Activated CD4-positive, alpha-beta T cell treated with anti-CD3 and anti-CD28 coated beads, Interleukin-2, amount 10 ng/mL, durations not matched to agents 7 days and 5 days (primary cell): ENCODE data around the gene STXBP3. TPM values are rescaled to one million over a fixed set of nuclear protein-coding genes. Genes with fewer than 3 reads are reported as not detected.

Experiments used
- CTCF ChIA-PET: fragments of 350-600 bp; sonication (Branson Sonifier 250); formaldehyde crosslinking; loops from one replicate; lab custom pipeline; 2021; ENCODE audit warnings: antibody characterized with exemption; lab: Charles Lee
- POLR2A ChIA-PET: fragments of 350-600 bp; sonication (Branson Sonifier 250); formaldehyde crosslinking; loops from one replicate; lab custom pipeline; 2021; ENCODE audit warnings: antibody characterized with exemption; lab: Charles Lee
- DNase-seq: peaks from one replicate; pipeline ENCODE4 v3.0.0-alpha.2; 2020
- H3K27ac Mint-ChIP-seq: one replicate; pipeline ENCODE4 v1.8.0; 2021; ENCODE audit warnings: mild to moderate bottlenecking, moderate library complexity, mixed read lengths
- H3K27me3 Mint-ChIP-seq: one replicate; pipeline ENCODE4 v1.8.0; 2021; ENCODE audit warnings: mixed read lengths
- H3K36me3 Mint-ChIP-seq: one replicate; pipeline ENCODE4 v1.8.0; 2021; ENCODE audit warnings: low read depth, mixed read lengths
- H3K4me1 Mint-ChIP-seq: one replicate; pipeline ENCODE4 v1.8.0; 2021; ENCODE audit warnings: mixed read lengths
- H3K4me3 Mint-ChIP-seq: one replicate; pipeline ENCODE4 v1.8.0; 2021; ENCODE audit warnings: mild to moderate bottlenecking, moderate library complexity, mixed read lengths
- H3K9me3 Mint-ChIP-seq: one replicate; pipeline ENCODE4 v1.8.0; 2021; ENCODE audit warnings: mixed read lengths
- total RNA-seq, 2 experiments: library from RNA; stranded (reverse); gene quantifications; one replicate each; pipeline ENCODE4 v1.2.3, GENCODE V29; 2021

The STXBP3 gene
- total RNA-seq, 2 experiments from 2014 or later: 49.8 to 55.3 TPM

GRCh38 chr1:108716437-108717230 is 29.8 kb upstream of the STXBP3 start:
- no peak overlapping the region for H3K4me3 Mint-ChIP-seq
- H3K27ac Mint-ChIP-seq: no peak overlapping the region
- POLR2A ChIA-PET: no interaction called here
- CTCF ChIA-PET: interaction anchor here (1.2 to 1.9 kb wide), 3 partner anchors 12 to 24 kb away, joined by 4 to 6 read pairs (median 6); partner anchors contain the start of gene PRPF38B
- DNase-seq: no peak
- no peaks in the 10 kb centered on the region for H3K4me1 Mint-ChIP-seq
- peaks cover 17% of the 10 kb centered on the region for H3K27me3 Mint-ChIP-seq
- H3K9me3 Mint-ChIP-seq: no peaks in the 10 kb centered on the region
- no peaks in the 10 kb centered on the region for H3K36me3 Mint-ChIP-seq

DNA sequence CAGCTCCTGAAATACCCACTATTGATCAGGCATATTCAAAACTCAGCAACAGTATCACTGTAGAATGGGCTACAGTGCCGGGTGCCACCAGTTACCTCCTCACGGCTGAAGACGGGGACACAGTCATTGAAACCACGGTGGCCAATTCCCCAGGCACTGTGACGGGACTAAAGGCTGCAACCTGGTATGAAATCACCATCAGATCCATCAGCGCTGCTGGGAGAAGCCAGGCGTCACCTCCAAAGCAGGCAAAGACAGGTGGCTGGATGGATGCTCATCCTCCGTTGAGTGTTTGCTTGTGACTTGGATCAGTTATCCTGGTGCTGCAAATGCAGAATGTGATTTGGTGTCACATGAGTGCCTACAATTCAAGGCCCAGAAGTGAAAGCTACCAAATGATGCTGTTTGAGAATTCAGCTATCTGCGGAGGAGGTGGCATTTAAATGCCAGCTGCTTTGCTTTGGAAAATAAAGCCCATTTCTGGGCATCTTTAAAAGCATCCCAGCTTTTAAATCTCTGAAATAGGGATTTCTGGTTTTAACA is 28.6 kb upstream of the STXBP3 start:
- Mint-ChIP-seq H3K4me1 (no peaks in the 10 kb centered on the region), H3K36me3 (no peaks in the 10 kb centered on the region), H3K4me3 (no peak overlapping the region), H3K27me3 (peaks cover 12% of the 10 kb centered on the region), H3K27ac (no peak overlapping the region), H3K9me3 (no peaks in the 10 kb centered on the region)
- CTCF ChIA-PET: interaction anchor here (1.2 to 2.1 kb wide), 3 partner anchors 9 to 13 kb away, joined by 4 to 8 read pairs (median 6); no protein-coding TSS in a partner anchor
- no peak for DNase-seq
- POLR2A ChIA-PET: no interaction called here

DNA sequence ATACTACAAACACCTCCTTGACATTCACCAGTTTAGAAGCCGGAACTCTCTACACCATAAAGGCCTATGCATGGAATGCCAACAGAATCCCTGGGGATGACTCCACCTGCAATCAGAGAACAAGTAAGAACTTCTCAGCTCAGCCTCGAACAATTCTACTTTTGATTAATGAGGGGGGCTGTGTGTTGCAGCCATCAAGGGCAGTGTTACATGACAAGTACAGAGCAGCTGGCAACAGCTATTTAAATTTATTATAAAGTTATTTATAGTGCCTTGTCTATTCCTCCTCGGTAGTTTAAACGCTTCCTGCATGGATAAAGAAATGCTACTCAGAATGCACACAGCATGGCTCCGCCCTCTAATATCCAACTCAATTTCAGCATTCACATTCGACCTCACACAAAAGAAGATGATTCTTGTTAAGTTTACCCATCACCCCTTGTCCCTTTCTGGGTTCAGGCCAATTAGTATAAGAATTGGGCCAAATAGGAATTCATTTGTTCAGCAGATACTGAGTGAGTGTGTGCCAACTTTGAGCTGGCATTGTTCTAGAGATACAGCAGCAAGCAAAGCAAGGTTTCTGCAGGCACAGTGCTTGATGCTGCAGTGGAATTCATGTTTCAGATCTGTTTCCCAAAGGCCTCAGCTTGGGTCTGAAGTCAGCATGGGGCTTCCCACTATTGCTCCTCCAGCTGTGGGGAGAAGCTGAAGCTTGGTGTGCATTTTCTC is 27.4 kb upstream of the STXBP3 start:
- Mint-ChIP-seq H3K9me3 (no peaks in the 10 kb centered on the region), H3K4me3 (no peak overlapping the region), H3K27me3 (peaks cover 9% of the 10 kb centered on the region), H3K4me1 (no peaks in the 10 kb centered on the region), H3K27ac (no peak overlapping the region), H3K36me3 (no peaks in the 10 kb centered on the region)
- DNase-seq: no peak
- POLR2A ChIA-PET: interaction anchor here (0.6 kb wide), 1 partner anchor 29 kb away, joined by 3 read pairs; no protein-coding TSS in a partner anchor
- CTCF ChIA-PET: interaction anchor here (0.7 to 2.1 kb wide), 3 partner anchors 10 to 121 kb away, joined by 3 to 8 read pairs (median 4); partner anchors contain the start of gene PRPF38B

- ChIA-PET POLR2A (no interaction called here), CTCF (interaction anchor here (1.6 to 2.1 kb wide), 2 partner anchors 11 to 28 kb away, joined by 4 to 8 read pairs; partner anchors contain the start of gene PRPF38B)
- H3K4me3 Mint-ChIP-seq: no peak overlapping the region
- H3K27ac Mint-ChIP-seq: no peak overlapping the region
- H3K36me3 Mint-ChIP-seq: no peaks in the 10 kb centered on the region
- H3K27me3 Mint-ChIP-seq: peaks cover 9% of the 10 kb centered on the region
- no peaks in the 10 kb centered on the region for H3K9me3 Mint-ChIP-seq
- no peaks in the 10 kb centered on the region for H3K4me1 Mint-ChIP-seq
- no peak for DNase-seq
Measured at GRCh38 chr1:108719656-108720435, 26.6 kb upstream of the STXBP3 start.

- Mint-ChIP-seq H3K4me1 (no peaks in the 10 kb centered on the region), H3K4me3 (no peak overlapping the region), H3K9me3 (no peaks in the 10 kb centered on the region), H3K27ac (no peak overlapping the region), H3K36me3 (no peaks in the 10 kb centered on the region), H3K27me3 (peaks cover 7% of the 10 kb centered on the region)
- no peak for DNase-seq
- CTCF ChIA-PET: interaction anchor here (1.6 kb wide), 1 partner anchor 14 kb away, joined by 4 read pairs; no protein-coding TSS in a partner anchor
- POLR2A ChIA-PET: no interaction called here
Measured at GRCh38 chr1:108722292-108722691, 24.2 kb upstream of the STXBP3 start.

GRCh38 chr1:108725906-108726305 is 20.6 kb upstream of the STXBP3 start:
- ChIA-PET POLR2A (no interaction called here), CTCF (no interaction called here)
- Mint-ChIP-seq H3K27ac (no peak overlapping the region), H3K36me3 (no peaks in the 10 kb centered on the region), H3K9me3 (no peaks in the 10 kb centered on the region), H3K27me3 (peaks cover 7% of the 10 kb centered on the region), H3K4me1 (no peaks in the 10 kb centered on the region), H3K4me3 (no peak overlapping the region)
- DNase-seq: no peak

GRCh38 chr1:108728327-108728923 is 18.0 kb upstream of the STXBP3 start:
- CTCF ChIA-PET: interaction anchor here (0.5 to 1.1 kb wide), 2 partner anchors 21 to 202 kb away, joined by 3 read pairs; no protein-coding TSS in a partner anchor
- peaks cover 10% of the 10 kb centered on the region for H3K27me3 Mint-ChIP-seq
- H3K9me3 Mint-ChIP-seq: no peaks in the 10 kb centered on the region
- H3K36me3 Mint-ChIP-seq: no peaks in the 10 kb centered on the region
- H3K27ac Mint-ChIP-seq: no peak overlapping the region
- H3K4me3 Mint-ChIP-seq: no peak overlapping the region
- no peak for DNase-seq
- no peaks in the 10 kb centered on the region for H3K4me1 Mint-ChIP-seq
- POLR2A ChIA-PET: no interaction called here

GRCh38 chr1:108729481-108729880 is 17.0 kb upstream of the STXBP3 start:
- no peak for DNase-seq
- CTCF ChIA-PET: no interaction called here
- Mint-ChIP-seq H3K27me3 (peaks cover 9% of the 10 kb centered on the region), H3K4me1 (no peaks in the 10 kb centered on the region), H3K4me3 (no peak overlapping the region), H3K27ac (no peak overlapping the region), H3K9me3 (no peaks in the 10 kb centered on the region), H3K36me3 (no peaks in the 10 kb centered on the region)
- POLR2A ChIA-PET: no interaction called here

- no peak for DNase-seq
- Mint-ChIP-seq H3K27me3 (peaks cover 19% of the 10 kb centered on the region), H3K27ac (no peak overlapping the region), H3K36me3 (no peaks in the 10 kb centered on the region), H3K9me3 (no peaks in the 10 kb centered on the region), H3K4me3 (no peak overlapping the region), H3K4me1 (no peaks in the 10 kb centered on the region)
- CTCF ChIA-PET: no interaction called here
- POLR2A ChIA-PET: no interaction called here
Measured at GRCh38 chr1:108732398-108732797, 14.1 kb upstream of the STXBP3 start.

- Mint-ChIP-seq H3K4me1 (no peaks in the 10 kb centered on the region), H3K36me3 (no peaks in the 10 kb centered on the region), H3K27ac (no peak overlapping the region), H3K9me3 (no peaks in the 10 kb centered on the region), H3K27me3 (peaks cover 19% of the 10 kb centered on the region), H3K4me3 (no peak overlapping the region)
- ChIA-PET POLR2A (no interaction called here), CTCF (no interaction called here)
- no peak for DNase-seq
Measured at GRCh38 chr1:108734171-108734865, 12.2 kb upstream of the STXBP3 start.

GRCh38 chr1:108742253-108742652 is 4.2 kb upstream of the STXBP3 start:
- Mint-ChIP-seq H3K27ac (no peak overlapping the region), H3K9me3 (no peaks in the 10 kb centered on the region), H3K4me3 (no peak overlapping the region), H3K36me3 (peaks cover 7% of the 10 kb centered on the region), H3K4me1 (peaks cover 8% of the 10 kb centered on the region), H3K27me3 (peaks cover 4% of the 10 kb centered on the region)
- no peak for DNase-seq
- POLR2A ChIA-PET: no interaction called here
- CTCF ChIA-PET: no interaction called here
